HG02981 (cell line): Measurements from ENCODE around the gene SLC35G4.
"Not testable (repeated sequence)": the region's sequence is repeated elsewhere in the genome, so short reads cannot be mapped to it uniquely, and the experiment has no call there.

ENCODE experiments used
- ATAC-seq: cut with Tn5 transposase; IDR thresholded peaks from one replicate; pipeline ENCODE4 v1.9.1; 2021; ENCODE audit warnings: mild to moderate bottlenecking, moderate library complexity; ENCODE audit not compliant: unreplicated experiment

SLC35G4 gene

DNA sequence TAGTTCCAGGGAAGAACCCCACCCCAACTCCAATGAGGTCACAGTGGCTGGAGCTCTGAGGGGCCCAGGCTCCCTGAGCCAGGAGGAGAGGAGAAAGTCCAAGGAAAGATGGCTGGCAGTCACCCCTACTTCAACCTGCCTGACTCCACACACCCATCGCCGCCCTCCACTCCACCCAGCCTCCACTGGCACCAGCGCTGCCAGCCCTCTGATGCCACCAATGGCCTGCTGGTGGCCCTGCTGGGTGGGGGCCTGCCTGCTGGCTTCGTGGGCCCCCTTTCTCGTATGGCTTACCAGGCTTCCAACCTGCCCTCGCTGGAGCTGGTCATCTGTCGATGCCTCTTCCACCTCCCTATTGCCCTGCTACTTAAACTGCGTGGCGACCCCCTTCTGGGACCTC, at the start of gene SLC35G4:
TSS of gene SLC35G4 (plus strand) at position 109 of the 400 bp plus-strand sequence. CDS start at position 109, 0 bp downstream.
- ATAC-seq: not testable (repeated sequence)

GRCh38 chr18:11561293-11561692, 48.1 kb upstream of the SLC35G4 start:
- no peak for ATAC-seq

GRCh38 chr18:11565716-11566115, 43.7 kb upstream of the SLC35G4 start:
- ATAC-seq: no peak

DNA sequence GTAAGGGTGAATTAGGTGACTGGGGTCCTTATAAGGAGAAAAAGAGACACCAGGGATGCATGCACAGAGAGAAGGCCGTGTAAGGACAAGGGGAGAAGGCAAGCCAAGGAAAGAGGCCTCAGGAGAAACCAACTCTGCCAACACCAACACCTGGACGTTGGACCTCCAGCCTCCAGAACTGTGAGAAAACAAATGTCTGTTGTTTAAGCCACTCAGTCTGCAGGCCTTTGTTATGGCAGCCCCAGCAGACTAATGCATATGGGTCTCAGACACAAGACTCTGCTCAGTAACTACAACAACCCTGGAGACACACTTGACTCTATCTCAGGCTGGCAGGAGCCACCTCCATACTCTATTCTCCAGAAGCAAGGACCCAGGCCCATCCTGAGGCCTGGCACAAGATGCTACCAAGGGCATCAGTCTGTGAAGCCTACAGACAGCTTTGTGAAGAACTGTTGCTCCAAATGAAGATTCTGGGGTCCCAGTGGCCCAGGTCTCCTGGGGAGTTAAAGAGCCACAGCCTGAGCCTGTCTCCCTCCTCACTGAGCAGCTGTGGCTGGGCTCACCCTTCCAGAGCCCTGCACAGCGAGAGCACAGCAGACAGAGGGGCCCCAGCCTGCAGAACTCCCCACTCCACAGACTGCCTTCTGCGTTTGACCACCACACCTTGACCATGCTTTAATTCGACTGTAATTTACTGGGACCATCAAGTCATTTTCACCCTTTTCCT, 43.0 kb upstream of the SLC35G4 start:
- no peak for ATAC-seq

- ATAC-seq: no peak
Measured at GRCh38 chr18:11567396-11567795, 42.0 kb upstream of the SLC35G4 start.

DNA sequence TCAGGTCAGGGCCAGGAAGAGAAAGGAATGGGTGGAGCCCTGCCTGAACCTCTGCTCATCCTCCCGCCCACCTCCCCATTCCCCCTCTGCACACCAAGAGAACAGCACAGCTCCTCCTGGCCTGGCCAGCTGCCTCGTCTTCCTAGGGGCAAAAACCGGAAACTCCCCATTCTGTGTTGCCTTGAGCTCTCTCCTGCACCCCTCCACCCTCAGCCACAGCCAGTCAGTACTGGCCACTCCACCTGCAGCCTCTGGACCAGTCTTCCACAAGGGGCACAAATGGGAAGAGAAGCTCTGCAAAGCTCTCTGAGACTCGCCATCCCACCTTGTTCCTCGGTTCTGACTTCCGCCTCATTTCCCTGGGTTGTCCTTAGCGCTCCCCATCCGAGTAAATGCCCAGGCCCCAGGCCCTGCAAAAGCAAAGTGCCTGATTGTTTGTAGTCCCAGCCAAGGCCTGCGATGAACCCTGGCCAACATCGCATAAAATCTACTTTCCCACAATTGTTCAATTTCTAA, 39.3 kb upstream of the SLC35G4 start:
- ATAC-seq: no peak

- no peak for ATAC-seq
Measured at GRCh38 chr18:11570769-11571412, 38.5 kb upstream of the SLC35G4 start.

DNA sequence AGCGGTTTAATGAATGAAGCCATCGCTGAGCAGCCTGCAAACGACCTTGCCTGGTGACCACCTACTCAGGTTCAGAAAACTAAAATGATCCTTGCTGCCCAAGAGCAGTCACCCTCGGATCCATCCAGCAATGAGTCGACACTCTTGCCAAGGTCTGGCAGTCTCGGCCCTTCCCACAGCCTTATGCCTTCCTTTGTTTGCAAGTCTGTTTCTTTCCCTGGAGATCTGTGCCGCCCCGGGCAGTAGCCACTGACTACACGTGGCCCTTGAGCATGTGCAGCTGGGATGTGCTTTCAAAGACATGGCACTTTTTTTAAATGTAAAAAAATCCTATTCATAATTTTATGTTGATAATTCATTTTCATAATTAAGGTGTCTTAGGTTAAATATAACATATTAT, 37.2 kb upstream of the SLC35G4 start:
- no peak for ATAC-seq

GRCh38 chr18:11574545-11574944, 34.9 kb upstream of the SLC35G4 start:
- ATAC-seq: no peak

GRCh38 chr18:11577271-11578112, 31.9 kb upstream of the SLC35G4 start:
- no peak for ATAC-seq

DNA sequence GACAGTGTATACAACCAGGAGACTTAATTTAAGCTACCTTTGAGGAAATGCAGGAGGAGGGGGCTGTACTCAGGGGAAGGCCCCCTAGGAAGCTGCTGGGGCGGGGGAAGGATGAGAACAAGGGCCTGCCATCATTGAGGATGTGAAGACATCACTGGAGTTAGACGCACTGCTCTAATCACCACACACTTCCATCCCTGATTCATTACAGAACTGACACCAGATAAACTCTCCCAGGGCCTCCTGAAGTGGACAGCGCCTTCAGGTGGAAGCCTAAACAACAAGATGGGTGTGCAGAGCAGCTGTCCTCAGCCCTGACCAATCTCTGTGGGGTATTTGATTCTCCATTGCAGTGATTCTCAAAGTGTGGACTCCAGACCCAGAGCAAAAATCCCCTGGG, 30.6 kb upstream of the SLC35G4 start:
- ATAC-seq: no peak

GRCh38 chr18:11579916-11580315, 29.5 kb upstream of the SLC35G4 start:
- no peak for ATAC-seq

DNA sequence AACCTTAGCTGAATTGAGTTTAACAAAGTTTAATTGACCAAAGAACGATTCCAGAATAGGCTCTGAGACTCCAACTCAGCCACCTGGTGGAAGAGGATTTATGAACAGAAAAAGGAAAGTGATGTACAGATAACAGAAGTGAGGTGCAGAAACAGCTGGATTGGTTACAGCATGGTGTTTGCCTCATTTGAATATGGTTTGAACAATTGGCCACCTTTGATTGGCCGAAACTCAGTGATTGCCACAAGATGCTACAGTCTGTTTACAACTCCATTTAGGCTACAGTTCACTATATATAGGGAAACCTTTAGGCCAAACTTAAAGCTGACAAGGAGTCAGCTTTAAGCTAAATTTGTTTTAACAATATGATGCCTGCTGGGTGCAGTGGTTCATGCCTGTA, 28.1 kb upstream of the SLC35G4 start:
- no peak for ATAC-seq

DNA sequence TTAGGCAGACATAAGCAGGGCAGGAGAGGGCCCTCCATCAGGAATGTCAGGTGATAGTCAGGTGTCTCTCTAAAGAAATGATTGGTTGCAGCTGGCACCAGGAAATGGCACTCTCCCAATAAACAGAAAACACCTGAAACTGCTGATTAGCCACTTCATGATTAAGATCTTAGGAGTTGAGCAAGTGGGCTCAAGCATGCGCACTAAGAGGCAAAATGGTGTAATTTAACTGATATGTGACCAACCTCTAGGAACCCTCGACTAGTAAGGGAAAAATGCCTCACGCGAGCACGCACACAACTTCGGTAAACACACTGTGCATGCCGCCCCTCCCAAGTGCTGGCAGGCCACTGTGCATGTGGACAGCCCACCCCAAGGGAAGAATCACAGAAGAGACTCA, 23.8 kb upstream of the SLC35G4 start:
- no peak for ATAC-seq

DNA sequence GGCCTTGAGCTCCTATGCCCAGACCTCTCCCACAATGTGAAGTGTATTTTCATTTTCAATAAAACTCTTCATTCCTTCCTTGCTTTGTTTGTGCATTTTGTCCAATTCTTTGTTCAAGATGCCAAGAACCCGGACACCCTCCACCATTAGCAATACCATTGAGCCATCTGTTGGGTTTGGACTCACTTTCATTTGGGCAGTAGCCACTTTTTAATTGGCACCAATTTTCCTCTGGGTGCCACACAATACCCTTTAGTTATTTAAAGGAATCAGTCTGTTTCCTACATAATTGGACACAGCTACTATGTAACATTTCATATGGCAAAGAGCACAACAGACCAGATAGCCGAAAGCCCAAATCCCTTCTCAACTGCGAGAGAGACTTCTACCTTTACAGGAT, 22.5 kb upstream of the SLC35G4 start:
- ATAC-seq: no peak

- no peak for ATAC-seq
Measured at GRCh38 chr18:11587432-11587831, 22.0 kb upstream of the SLC35G4 start.

DNA sequence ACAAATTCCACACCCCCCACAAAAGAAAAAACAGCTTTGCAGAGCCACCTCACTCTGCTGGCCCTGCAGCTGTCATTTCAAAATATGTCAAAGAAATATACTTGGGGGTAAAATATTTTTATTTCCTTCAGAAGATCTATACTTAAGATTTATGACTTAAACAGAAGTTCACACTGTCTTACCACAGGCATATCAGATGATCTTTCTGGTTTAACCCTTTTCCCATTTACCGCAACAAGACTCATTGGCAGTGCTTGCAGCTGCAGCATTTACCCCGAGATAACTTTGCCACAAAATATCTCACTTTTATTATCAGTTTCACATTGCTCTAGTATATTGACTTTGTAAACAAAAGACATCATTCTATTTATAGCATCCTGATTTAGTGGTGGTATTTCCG, 21.6 kb upstream of the SLC35G4 start:
- ATAC-seq: no peak

DNA sequence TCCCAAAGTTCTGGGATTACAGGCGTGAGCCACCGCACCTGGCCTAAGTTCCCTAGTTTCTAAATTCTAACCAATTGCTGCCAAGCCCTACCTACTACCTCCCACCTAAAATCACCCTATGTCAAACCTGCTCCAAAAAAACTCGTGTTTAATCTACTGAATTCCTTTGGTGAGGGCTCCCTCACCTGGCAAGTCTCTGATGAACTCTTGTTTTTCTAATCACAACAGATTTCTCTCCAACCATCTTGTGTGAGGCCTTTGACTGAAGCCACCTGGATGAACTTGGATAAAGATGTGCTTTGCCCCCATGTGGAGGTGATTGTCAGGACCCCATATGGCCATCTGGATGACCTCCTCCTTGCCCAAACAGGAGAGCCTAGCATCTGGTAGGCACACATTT, 17.4 kb upstream of the SLC35G4 start:
- no peak for ATAC-seq

DNA sequence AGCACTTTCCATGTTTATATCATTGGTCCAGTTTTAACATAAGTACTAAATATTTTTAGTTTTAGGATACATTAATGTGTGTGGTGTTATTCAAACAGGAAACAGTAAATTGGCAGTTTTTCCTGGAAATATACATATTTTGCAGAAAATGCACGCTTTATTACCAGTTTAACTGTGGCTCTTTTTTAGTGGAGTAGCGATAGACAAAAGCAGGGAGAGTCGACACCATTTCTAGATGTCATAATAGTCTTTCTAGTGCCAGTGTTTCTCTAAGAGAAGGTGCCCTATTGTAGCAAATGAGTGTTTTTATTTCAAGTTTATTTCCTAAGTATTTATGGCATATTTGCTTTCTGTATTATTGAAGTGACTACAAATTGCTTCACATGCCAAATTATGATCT, 9.1 kb upstream of the SLC35G4 start:
- no peak for ATAC-seq

- ATAC-seq: no peak
Measured at GRCh38 chr18:11607906-11608305, 1.5 kb upstream of the SLC35G4 start.

DNA sequence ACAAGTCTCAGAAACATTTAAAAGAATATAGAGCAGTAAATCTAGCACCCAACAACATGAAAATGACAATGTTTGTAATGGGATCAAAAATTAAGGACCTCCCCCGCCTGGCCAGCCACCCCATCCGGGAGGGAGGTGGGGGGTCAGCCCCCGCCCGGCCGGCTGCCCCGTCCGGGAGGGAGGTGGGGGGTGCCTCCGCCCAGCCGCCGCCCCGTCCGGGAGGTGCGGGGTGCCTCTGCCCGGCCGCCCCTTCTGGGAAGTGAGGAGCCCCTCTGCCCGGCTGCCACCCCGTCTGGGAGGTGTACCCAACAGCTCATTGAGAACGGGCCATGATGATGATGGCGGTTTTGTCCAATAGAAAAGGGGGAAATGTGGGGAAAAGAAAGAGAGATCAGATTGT, 778 bp upstream of the SLC35G4 start:
- not testable (repeated sequence) for ATAC-seq
